ENCODE results near the gene ATP2C2. TPM values are rescaled to one million over a fixed set of nuclear protein-coding genes. Genes with fewer than 3 reads are reported as not detected.
A peak's percentile ranks its signal among the peaks of the same experiment; 100 is the strongest.

The ATP2C2 gene
- total and polyA plus RNA-seq, 9 of the 15 experiments (the other 6 are each of a cell fraction or from before 2014, with no cell fraction given), result 0.75 TPM; not detected in 8

DNA sequence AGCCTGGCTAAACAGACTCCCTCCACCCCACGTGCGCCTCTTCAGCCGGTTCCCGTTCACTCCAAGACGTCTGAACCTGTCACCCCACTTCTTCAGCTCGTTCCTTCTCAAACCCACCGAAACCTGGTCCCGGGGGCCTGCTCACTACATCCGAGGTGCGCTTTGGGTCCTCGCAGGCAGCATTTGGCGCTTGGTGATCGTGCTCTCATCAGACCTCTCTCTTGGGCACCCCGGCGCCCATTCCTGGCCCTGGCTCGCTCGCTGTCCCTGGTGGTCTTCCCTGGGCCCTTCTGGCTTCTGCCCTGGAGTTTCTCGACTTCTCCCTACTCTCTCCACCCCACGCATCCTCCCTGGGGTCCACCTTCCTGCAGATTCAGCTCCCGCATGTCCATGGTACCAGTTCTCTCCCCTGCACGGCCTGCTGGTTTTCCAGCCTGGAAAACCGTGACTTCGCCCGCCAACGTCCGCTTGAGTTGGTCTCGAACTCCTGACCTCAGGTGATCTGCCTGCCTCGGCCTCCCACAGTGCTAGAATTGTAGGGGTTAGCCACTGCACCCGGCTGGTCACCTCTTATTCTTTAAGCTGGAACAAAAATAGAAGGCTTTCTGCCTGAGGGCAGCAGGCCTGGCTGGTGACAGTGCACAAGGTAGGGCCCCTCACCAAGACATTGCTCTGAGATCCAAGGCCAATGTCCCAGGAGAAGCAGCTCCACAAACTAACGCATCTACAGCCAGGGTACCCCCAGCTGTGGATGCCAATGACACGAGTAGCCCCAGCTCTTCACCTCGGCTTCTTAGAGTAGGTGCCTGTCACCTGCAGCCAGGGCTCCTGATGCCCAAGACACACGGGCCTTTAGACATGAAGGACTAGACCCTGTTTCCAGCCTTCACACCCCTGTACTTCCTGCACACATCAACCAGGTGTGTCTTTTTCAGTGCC is 137.2 kb downstream of the ATP2C2 start (continued):
- TF ChIP-seq CC2D1A (IDR thresholded peaks at IDR 0.05) (no peak), XRCC5 (IDR thresholded peaks at IDR 0.05; ENCODE audit: low read depth, low read length) (peak; percentile 15; the same call in 1 of the 2 replicates), MYBL2 (IDR thresholded peaks at IDR 0.05; ENCODE audit: low read depth) (no peak), MYBL2 (CRISPR knock-in tag; IDR thresholded peaks at IDR 0.05; ENCODE audit: borderline replicate concordance) (no peak), ASH1L (IDR thresholded peaks at IDR 0.05; ENCODE audit: borderline replicate concordance, low read depth, partially characterized antibody) (no peak), ZFP1 (CRISPR knock-in tag; IDR thresholded peaks at IDR 0.05) (no peak), SLC30A9 (CRISPR knock-in tag; IDR thresholded peaks at IDR 0.05) (no peak), U2AF1 (optimal IDR thresholded peaks at IDR 0.05; ENCODE audit: low read depth, low read length) (no peak), CCAR2 (IDR thresholded peaks at IDR 0.05; ENCODE audit: low read depth, low read length) (no peak), MCM3 (IDR thresholded peaks at IDR 0.05) (no peak), ZNF507 (tag; conservative IDR thresholded peaks at IDR 0.05) (no peak), ZNF75A (CRISPR knock-in tag; IDR thresholded peaks at IDR 0.05) (no peak), ETV5 (CRISPR knock-in tag; IDR thresholded peaks at IDR 0.05; ENCODE audit: low read depth) (0 out of 2 replicates have a peak, but pooled peaks have one; percentile 18), NELFE (IDR thresholded peaks at IDR 0.05; ENCODE audit: insufficient read depth, insufficient read length) (no peak), SP1 (CRISPR knock-in tag; IDR thresholded peaks at IDR 0.05) (no peak)
- TF ChIP-seq, protein P1, sequence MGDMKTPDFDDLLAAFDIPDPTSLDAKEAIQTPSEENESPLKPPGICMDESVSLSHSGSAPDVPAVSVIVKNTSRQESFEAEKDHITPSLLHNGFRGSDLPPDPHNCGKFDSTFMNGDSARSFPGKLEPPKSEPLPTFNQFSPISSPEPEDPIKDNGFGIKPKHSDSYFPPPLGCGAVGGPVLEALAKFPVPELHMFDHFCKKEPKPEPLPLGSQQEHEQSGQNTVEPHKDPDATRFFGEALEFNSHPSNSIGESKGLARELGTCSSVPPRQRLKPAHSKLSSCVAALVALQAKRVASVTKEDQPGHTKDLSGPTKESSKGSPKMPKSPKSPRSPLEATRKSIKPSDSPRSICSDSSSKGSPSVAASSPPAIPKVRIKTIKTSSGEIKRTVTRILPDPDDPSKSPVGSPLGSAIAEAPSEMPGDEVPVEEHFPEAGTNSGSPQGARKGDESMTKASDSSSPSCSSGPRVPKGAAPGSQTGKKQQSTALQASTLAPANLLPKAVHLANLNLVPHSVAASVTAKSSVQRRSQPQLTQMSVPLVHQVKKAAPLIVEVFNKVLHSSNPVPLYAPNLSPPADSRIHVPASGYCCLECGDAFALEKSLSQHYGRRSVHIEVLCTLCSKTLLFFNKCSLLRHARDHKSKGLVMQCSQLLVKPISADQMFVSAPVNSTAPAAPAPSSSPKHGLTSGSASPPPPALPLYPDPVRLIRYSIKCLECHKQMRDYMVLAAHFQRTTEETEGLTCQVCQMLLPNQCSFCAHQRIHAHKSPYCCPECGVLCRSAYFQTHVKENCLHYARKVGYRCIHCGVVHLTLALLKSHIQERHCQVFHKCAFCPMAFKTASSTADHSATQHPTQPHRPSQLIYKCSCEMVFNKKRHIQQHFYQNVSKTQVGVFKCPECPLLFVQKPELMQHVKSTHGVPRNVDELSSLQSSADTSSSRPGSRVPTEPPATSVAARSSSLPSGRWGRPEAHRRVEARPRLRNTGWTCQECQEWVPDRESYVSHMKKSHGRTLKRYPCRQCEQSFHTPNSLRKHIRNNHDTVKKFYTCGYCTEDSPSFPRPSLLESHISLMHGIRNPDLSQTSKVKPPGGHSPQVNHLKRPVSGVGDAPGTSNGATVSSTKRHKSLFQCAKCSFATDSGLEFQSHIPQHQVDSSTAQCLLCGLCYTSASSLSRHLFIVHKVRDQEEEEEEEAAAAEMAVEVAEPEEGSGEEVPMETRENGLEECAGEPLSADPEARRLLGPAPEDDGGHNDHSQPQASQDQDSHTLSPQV (IDR thresholded peaks at IDR 0.05), result 0 out of 2 replicates have a peak, but pooled peaks have one; percentile 16
- TF ChIP-seq, protein P2, sequence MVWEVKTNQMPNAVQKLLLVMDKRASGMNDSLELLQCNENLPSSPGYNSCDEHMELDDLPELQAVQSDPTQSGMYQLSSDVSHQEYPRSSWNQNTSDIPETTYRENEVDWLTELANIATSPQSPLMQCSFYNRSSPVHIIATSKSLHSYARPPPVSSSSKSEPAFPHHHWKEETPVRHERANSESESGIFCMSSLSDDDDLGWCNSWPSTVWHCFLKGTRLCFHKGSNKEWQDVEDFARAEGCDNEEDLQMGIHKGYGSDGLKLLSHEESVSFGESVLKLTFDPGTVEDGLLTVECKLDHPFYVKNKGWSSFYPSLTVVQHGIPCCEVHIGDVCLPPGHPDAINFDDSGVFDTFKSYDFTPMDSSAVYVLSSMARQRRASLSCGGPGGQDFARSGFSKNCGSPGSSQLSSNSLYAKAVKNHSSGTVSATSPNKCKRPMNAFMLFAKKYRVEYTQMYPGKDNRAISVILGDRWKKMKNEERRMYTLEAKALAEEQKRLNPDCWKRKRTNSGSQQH (CRISPR knock-in tag; IDR thresholded peaks at IDR 0.05), result no peak
- TF ChIP-seq, protein P3, sequence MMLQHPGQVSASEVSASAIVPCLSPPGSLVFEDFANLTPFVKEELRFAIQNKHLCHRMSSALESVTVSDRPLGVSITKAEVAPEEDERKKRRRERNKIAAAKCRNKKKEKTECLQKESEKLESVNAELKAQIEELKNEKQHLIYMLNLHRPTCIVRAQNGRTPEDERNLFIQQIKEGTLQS (IDR thresholded peaks at IDR 0.05), result no peak
- TF ChIP-seq, protein P3 (CRISPR knock-in tag; conservative IDR thresholded peaks at IDR 0.05), result no peak

Data from K562 (cell line).